HT1080 (cell line): Measurements from ENCODE around the gene ENPP7. TPM values are rescaled to one million over a fixed set of nuclear protein-coding genes. Genes with fewer than 3 reads are reported as not detected.

Experiments
- DNase-seq: peaks from one replicate; pipeline ENCODE4 v3.0.0-alpha.2; 2015; ENCODE audit warnings: low read depth
- total RNA-seq: library from RNA; depleted of rRNA; stranded (reverse); fragments of >200 nt; shearing (Covaris generic); gene quantifications from 2 replicates; pipeline ENCODE4 v1.2.3, GENCODE V29; 2014

ENPP7 gene
- total RNA-seq, 1 experiment from 2014 or later, result not detected

GRCh38 chr17:79730437-79730768 lies 340 bp upstream of the ENPP7 start:
- no peak for DNase-seq

DNA sequence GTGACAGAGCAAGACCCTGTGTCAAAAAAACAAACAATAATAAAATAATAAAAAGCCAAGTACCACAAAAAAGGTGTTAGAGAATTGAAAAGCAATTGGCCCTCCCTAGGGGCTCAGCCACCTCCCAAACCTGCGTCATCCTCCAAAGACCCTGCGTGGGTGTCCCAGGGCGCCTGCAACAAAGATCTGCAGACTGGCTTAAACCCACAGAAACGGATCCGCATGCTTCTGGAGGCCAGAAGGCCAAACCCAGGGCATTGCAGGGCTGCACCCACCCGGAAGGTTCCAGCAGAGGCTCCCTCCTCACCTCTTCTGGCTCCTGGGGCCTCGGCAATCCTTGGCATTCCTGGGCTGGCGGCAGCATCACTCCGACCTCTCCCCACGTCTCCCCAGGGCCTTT lies 1.5 kb downstream of the ENPP7 start:
- no peak for DNase-seq

DNA sequence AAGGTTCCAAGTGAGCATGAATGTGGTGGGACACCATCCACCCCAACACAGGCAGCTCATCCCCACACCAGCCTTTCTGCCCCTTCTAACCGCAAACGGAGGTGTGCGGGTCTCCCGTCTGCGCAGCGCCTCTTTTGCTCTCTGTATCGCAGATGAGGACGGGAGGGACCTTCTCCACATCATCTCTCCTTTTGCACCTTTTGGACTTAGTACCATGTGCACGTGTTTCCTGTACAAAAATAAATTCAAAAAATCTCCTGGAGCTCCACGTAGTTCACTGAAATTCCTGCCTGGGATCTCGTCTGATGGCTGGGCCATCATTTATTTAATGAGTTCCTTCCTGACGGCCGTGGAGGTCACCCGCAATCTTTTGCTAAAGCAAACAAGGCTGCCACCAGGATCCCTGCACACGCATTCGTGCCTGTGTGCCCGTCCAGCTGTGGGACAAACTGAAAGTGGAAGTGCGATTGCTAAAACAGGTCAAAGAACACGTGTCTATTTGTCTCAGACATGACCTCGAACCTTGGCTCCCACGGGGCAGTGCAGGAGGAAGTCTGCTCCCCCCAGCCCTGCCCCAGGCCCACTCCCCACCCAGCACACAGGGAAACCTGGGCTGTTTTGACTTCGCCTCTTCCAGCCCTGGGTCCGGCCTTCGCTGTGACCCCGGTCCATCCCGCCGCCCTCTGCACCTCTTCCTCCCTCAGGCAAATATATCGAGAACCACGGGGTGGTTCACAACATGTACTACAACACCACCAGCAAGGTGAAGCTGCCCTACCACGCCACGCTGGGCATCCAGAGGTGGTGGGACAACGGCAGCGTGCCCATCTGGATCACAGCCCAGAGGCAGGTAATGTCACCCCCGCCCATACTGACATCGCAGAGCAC lies 2.3 kb downstream of the ENPP7 start:
- no peak for DNase-seq

DNA sequence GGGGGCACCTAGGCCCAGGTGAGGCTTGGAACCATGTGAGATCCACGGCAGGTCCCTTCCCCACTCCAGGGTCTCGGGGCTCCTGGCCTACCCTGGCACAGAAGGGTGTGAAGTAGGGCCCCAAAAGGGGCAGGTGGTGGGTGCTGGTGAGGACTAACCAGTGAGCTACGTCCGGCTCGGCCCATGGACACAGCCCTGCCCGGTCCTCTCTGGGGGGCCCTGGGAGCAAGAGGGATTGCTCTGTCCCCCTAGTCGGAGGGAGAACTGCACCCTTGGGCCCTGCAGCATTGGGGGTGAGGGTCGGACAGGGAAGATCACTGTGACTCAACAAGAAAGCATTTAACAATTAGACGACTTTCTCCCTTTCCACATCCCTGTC lies 2.9 kb downstream of the ENPP7 start:
- no peak for DNase-seq

- DNase-seq, result no peak
Observed at GRCh38 chr17:79735096-79735495, 4.4 kb downstream of the ENPP7 start.

GRCh38 chr17:79737046-79737921 lies 6.5 kb downstream of the ENPP7 start:
- DNase-seq, result no peak

DNA sequence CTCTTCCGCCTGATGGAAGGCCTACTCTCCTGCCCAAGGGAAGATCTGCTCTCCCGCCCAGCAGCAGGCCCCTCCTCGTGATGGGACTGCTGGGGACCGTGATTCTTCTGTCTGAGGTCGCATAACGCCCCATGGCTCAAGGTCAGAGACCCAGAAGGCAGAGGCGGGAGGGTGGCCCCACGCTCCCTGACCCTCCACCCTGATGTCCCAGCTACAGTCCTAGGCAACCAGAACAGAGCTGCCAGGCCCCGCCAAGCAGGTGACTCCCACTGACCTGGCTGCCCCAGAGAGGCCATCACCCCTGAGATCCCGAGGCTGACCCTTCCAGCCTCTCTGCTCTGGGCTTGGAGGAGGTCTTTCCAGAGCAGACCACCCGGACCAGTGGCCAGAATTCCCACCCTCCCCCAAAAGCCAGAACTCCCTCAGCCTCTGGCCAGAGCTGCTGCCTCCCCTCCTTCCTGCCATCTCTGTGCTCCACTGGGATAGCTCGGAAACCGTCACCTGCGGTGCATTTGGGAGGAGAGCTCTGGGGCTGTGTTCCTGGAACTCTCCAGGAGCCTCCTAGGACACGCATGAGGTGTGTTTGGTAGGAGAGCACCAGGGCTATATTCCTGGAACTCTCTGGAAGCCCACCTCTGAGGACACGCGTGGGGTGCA lies 7.3 kb downstream of the ENPP7 start:
- no peak for DNase-seq

- DNase-seq, result no peak
Observed at GRCh38 chr17:79738643-79739042, 7.9 kb downstream of the ENPP7 start.

DNA sequence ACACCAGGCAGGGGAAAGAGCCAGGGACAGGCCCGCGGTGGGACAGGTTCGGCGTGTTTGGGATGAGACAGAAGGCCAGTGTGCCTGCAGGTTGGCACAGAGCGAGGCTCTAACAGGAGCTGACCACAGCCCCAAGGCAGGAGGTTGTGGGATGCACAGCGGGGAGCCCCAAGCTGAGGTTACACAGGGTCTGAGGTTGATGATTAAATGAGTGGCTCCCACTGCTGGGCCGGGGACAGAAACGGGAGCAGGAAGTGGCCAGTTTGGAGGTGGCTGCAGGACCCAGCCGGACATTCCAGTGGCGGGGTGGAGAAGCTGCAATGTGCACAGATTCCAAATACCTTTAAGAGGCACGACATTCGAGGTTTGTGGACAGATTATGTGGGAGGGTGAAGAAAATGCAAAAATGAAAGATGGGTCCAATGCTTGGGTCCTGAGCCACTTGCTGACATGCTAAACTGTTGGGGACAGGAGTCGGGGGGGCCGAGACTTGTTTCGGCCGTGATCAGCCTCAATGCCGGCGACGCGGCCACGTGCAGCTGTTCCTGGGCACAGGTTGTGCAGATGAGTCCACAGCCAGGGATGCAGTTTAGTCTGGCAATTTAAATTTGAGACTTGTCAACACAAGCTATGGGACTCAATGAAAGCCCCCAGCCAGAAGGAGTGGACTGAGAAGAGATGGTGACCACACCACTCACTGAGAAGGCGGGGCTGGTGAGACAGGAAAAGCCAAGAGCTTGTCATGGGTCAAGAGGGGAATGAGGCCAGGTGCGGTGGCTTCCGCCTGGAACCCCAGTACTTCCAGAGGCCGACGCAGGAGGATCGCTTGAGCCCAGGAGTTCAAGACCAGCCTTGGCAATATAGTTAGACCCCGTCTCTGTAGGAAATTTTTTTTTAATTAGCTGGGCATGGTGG lies 8.7 kb downstream of the ENPP7 start:
- DNase-seq, result peak; percentile 62

- DNase-seq, result no peak
Observed at GRCh38 chr17:79740413-79740812, 9.7 kb downstream of the ENPP7 start.

DNA sequence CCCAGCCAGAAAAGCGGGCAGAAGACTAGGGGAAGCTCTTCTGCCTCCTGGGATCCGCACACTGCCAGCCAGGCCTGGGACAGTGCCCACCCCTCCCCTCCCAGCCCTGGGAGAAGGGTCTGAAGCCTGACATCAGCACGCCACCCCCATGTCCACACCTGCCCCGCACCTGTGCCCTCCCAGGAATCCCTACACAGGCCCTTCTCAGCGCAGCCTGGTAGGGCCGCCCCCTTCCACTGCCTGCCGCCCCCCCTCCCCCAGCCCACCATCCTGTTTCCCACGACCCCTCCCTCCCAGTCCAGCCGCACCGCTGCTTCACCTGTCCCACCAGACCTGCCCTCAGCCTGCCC lies 10.6 kb downstream of the ENPP7 start:
- no peak for DNase-seq

DNA sequence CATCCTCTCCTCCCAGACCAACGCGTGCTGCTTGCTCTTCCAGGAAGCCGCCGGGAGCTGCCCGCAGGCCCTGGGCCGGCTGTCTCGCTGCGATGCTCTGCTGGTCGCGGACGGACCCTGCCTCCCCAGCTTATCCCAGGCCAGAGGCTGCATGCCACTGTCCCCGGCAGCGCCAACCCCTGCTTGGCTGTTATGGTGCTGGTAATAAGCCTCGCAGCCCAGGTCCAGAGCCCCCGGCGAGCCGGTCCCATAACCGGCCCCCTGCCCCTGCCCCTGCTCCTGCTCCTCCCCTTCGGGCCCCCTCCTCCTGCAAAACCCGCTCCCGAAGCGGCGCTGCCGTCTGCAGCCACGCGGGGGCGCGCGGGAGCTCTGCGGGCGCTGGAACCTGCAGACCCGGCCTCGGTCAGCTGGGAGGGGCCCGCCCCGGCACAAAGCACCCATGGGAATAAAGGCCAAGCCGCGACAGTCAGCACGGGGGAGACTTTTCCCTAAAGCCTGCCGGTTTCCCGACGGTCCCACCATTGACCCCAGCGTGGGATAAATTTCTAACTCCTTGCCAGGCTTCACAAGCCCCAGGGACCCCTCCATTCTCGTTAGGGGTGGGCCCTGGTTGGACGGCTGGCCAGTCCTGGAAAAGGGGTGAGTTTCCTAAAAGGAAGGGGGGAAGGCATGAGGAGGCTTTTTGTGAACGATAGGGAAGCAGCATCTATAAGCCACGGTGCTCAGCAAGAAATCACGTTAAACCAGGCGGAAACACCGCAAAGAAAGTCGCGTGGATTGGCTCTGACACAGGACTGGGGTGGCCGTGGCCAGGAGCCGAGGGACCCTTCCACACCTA lies 11.2 kb downstream of the ENPP7 start:
- DNase-seq, result peak; percentile 46

- DNase-seq, result no peak
Observed at GRCh38 chr17:79742589-79742918, 11.8 kb downstream of the ENPP7 start.

GRCh38 chr17:79742951-79743476 lies 12.3 kb downstream of the ENPP7 start:
- DNase-seq, result no peak

GRCh38 chr17:79743614-79744013 lies 12.9 kb downstream of the ENPP7 start:
- no peak for DNase-seq

DNA sequence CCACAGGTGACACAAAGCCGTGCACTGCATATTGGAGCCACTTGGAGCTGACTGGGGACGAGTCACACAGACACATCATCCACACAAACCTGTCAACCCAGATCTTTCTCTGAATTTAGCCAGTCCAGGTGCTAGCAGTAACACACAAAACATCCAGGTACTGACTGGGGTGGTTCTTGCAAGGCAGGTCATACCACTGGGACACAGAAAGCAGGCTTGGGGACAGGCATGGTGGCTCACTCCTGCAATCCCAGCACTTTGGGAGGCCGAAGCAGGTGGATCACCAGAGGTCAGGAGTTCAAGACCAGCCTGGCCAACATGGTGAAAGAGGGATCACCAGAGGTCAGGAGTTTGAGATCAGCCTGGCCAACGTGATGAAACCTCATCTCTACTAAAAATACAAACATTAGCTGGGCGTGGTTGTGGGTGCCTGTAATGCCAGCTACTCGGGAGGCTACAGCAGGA lies 14.9 kb downstream of the ENPP7 start:
- no peak for DNase-seq

GRCh38 chr17:79746889-79747507 lies 16.3 kb downstream of the ENPP7 start:
- DNase-seq, result no peak

DNA sequence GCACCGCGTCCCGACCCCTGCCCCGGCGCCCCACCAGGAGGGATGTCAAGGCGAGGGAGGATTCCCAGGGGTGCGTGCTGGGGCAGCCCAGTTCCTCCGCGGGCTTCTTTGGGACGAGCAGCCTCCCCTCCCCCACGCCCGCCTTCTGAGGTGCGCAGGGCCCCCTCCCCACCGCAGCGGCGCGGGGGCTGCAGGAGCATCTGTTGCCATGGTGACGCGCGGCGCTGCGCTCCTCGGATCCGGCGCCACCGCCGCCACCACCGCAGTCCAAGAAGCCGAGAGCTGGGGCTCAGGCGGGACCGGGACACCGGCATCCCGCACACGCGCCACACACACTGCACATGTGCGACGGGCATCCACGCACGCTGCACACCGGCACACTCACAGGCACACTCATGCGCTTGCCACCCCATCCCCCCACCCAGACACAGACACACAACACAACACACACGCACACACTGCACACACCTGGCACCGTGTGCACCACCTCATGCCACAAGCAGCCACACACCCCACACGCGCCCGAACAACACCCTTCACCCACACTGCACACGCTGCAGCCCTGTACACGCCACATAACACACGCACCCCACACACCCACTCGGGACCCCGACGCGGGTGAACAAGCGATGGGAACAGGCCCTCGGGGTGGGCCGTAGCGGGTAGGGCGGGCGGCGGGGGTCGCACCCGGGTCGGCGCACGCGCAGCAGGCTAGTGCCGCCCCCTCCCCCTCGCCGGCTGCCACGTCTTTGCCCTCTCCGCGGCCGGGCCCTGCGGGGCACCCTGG lies 17.0 kb downstream of the ENPP7 start:
- no peak for DNase-seq
